Panc1 (cell line): ENCODE measurements around the gene NID1.

Experiments
- CTCF ChIP-seq: fragments of 450-650 bp; IDR thresholded peaks from 2 replicates; pipeline ENCODE4 v1.5.1; 2017; ENCODE audit warnings: mild to moderate bottlenecking
- POLR2AphosphoS5 ChIP-seq: IDR thresholded peaks from 2 replicates; pipeline ENCODE4 v1.6.1; 2012; ENCODE audit warnings: mild to moderate bottlenecking, low read depth, low read length, moderate library complexity
- REST ChIP-seq, 2 experiments: IDR thresholded peaks; 2 replicates each; pipeline ENCODE4 v1.6.1; 2011 to 2012; ENCODE audit warnings: low read depth in 2 of 2, control low read depth in 1 of 2, low read length in 1 of 2, mild to moderate bottlenecking in 1 of 2, moderate library complexity in 1 of 2; ENCODE audit not compliant: insufficient read depth in 1 of 2

DNA sequence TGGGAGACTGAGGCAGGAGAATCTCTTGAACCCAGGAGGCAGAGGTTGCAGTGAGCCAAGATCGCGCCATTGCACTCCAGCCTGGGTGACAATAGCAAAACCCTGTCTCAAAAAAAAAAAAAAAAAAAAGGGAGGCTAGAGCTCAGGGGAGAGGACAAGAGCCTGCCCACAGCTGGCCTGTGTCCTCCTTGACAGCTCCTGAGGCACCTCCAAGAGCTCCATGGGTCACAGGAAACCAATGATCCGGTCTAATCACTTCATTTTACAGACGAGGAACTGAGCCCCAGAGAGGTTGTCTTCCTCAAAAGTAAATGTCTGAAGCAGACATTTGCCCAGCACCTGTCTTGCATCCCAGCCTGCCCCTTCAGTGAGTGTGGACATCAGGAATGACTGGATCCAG lies 49.4 kb downstream of the NID1 start:
- TF ChIP-seq CTCF (no peak), REST (IDR thresholded peaks at IDR 0.05; ENCODE audit: insufficient read depth in 1 of 2, low read depth in 2 of 2, low read length in 1 of 2) (no peak), POLR2AphosphoS5 (no peak)
